MM.1S (cell line): ENCODE results near the gene DDX55.

Source experiments
- DNase-seq: peaks from one replicate; pipeline ENCODE4 v3.0.0-alpha.2; 2015
- H2AFZ ChIP-seq: fragments of 300-600 bp; sonication (generic); 2 replicates; pipeline ENCODE4 v1.6.0; 2016; ENCODE audit warnings: antibody characterized with exemption, low read length
- H3F3A ChIP-seq: fragments of 300-600 bp; sonication (generic); 2 replicates; pipeline ENCODE4 v1.6.1; 2016; ENCODE audit warnings: mild to moderate bottlenecking, antibody characterized with exemption, low read length, moderate library complexity, mixed read lengths; ENCODE audit not compliant: insufficient read depth
- H3K27ac ChIP-seq: fragments of 300-600 bp; sonication (generic); 2 replicates; pipeline ENCODE4 v1.5.1; 2016; ENCODE audit warnings: mild to moderate bottlenecking, low read length
- H3K27me3 ChIP-seq: fragments of 300-600 bp; sonication (generic); replicated peaks from 2 replicates; pipeline ENCODE4 v1.6.0; 2016; ENCODE audit warnings: low read length; ENCODE audit not compliant: insufficient read depth
- H3K36me3 ChIP-seq: fragments of 300-600 bp; sonication (generic); replicated peaks from 2 replicates; pipeline ENCODE4 v1.6.1; 2016; ENCODE audit warnings: mild to moderate bottlenecking, low read length, mixed read lengths; ENCODE audit not compliant: insufficient read depth
- H3K4me1 ChIP-seq: fragments of 300-600 bp; sonication (generic); 2 replicates; pipeline ENCODE4 v1.6.1; 2016; ENCODE audit warnings: low read length, mixed read lengths
- H3K4me2 ChIP-seq: fragments of 300-600 bp; sonication (generic); 2 replicates; pipeline ENCODE4 v1.6.0; 2016; ENCODE audit warnings: low read depth, low read length
- H3K4me3 ChIP-seq: fragments of 300-600 bp; sonication (generic); 2 replicates; pipeline ENCODE4 v1.5.1; 2016; ENCODE audit warnings: low read length, mixed read lengths
- H3K79me2 ChIP-seq: fragments of 300-600 bp; sonication (generic); 2 replicates; pipeline ENCODE4 v1.6.1; 2016; ENCODE audit warnings: mixed run types, low read length, mixed read lengths
- H3K9ac ChIP-seq: fragments of 300-600 bp; sonication (generic); 2 replicates; pipeline ENCODE4 v1.6.1; 2016; ENCODE audit warnings: low read length, mixed read lengths
- H3K9me2 ChIP-seq: fragments of 300-600 bp; sonication (generic); replicated peaks from 2 replicates; pipeline ENCODE4 v1.6.1; 2016; ENCODE audit warnings: mild to moderate bottlenecking, low read length, mixed read lengths; ENCODE audit not compliant: insufficient read depth
- H3K9me3 ChIP-seq: fragments of 300-600 bp; sonication (generic); replicated peaks from 2 replicates; pipeline ENCODE4 v1.6.1; 2016; ENCODE audit warnings: mild to moderate bottlenecking, low read length, mixed read lengths; ENCODE audit not compliant: insufficient read depth
- H4K20me1 ChIP-seq: fragments of 300-600 bp; sonication (generic); 2 replicates; pipeline ENCODE4 v1.6.1; 2016; ENCODE audit warnings: mild to moderate bottlenecking, low read length, moderate library complexity, mixed read lengths; ENCODE audit not compliant: insufficient read depth
- EZH2 ChIP-seq: fragments of 300-600 bp; sonication (generic); optimal IDR thresholded peaks from 2 replicates; pipeline ENCODE3; 2017; ENCODE audit warnings: low read depth, mild to moderate bottlenecking, antibody characterized with exemption, low read length, mixed read lengths
- EZH2phosphoT487 ChIP-seq: fragments of 300-600 bp; sonication (generic); IDR thresholded peaks from 2 replicates; pipeline ENCODE4 v1.6.1; 2018; ENCODE audit warnings: antibody characterized with exemption, low read length
- TF ChIP-seq, protein P1 (sequence below): fragments of 300-600 bp; sonication (generic); IDR thresholded peaks from 2 replicates; pipeline ENCODE4 v1.5.1; 2016; ENCODE audit warnings: antibody characterized with exemption, low read length, mixed read lengths

The DDX55 gene

DNA sequence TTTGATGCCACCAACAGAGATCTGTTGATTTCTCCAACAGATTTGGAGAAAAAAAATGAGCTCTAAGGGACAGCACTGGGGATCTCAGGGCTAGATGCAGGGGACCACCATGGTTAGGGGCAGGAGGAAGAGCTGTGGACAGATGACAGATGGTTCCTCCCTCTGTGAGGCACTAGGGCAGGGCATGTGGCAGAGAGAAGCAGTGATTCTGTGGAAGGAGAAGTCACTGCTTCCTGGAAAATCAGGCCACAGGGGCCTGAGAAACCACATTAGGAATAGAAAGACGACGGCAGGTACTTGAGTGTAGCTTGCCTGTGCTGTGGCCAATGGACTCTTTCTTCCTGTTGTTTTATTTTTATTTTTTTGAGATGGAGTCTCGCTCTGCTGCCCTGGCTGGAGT is 42.4 kb upstream of the DDX55 start:
- H4K20me1 ChIP-seq, result no peaks in the 10 kb centered on the region
- no peaks in the 10 kb centered on the region for H3K4me1 ChIP-seq
- no peak overlapping the region for H3K4me3 ChIP-seq
- no peaks in the 10 kb centered on the region for H3K9me3 ChIP-seq
- H3K4me2 ChIP-seq, result no peak overlapping the region
- no peak overlapping the region for H3K27ac ChIP-seq
- no peak overlapping the region for H3K9ac ChIP-seq
- H3K27me3 ChIP-seq, result no peaks in the 10 kb centered on the region
- DNase-seq, result no peak
- H3F3A ChIP-seq, result no peaks in the 10 kb centered on the region
- H2AFZ ChIP-seq, result no peak overlapping the region
- TF ChIP-seq EZH2phosphoT487, result no peak
- TF ChIP-seq EZH2, result no peak
- TF ChIP-seq, protein P1, sequence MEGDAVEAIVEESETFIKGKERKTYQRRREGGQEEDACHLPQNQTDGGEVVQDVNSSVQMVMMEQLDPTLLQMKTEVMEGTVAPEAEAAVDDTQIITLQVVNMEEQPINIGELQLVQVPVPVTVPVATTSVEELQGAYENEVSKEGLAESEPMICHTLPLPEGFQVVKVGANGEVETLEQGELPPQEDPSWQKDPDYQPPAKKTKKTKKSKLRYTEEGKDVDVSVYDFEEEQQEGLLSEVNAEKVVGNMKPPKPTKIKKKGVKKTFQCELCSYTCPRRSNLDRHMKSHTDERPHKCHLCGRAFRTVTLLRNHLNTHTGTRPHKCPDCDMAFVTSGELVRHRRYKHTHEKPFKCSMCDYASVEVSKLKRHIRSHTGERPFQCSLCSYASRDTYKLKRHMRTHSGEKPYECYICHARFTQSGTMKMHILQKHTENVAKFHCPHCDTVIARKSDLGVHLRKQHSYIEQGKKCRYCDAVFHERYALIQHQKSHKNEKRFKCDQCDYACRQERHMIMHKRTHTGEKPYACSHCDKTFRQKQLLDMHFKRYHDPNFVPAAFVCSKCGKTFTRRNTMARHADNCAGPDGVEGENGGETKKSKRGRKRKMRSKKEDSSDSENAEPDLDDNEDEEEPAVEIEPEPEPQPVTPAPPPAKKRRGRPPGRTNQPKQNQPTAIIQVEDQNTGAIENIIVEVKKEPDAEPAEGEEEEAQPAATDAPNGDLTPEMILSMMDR, result no peak
- H3K36me3 ChIP-seq, result no peaks in the 10 kb centered on the region
- H3K79me2 ChIP-seq, result no peaks in the 10 kb centered on the region
- H3K9me2 ChIP-seq, result no peaks in the 10 kb centered on the region

DNA sequence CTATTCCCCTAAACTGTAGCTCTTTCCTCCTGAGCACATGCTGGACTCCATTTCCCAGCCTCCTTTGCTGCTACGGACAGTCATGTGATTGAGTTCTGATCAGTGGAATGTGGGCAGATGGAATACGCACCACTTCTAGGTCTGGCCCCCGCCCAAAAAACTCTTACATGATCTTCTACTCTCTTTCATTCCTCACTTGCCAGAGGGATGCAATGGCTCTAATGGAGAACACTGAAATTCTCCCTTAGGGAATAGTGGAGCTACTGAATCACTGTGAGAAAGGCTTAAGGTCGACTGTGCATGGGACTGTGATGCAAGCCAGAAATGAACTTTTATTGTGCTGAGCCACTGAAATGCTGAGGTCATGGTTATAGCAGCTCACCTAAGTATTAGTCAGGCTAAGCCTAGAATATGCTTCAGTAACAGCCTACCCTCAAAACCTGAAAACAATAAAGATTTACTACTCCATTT is 30.5 kb upstream of the DDX55 start:
- H3K27ac ChIP-seq, result no peak overlapping the region
- no peak overlapping the region for H3K4me3 ChIP-seq
- no peak for TF ChIP-seq EZH2
- TF ChIP-seq, protein P1, result no peak
- no peak for TF ChIP-seq EZH2phosphoT487
- H2AFZ ChIP-seq, result no peak overlapping the region
- DNase-seq, result no peak
- H3K9me3 ChIP-seq, result no peaks in the 10 kb centered on the region
- H3F3A ChIP-seq, result no peaks in the 10 kb centered on the region
- no peaks in the 10 kb centered on the region for H3K4me1 ChIP-seq
- H3K4me2 ChIP-seq, result no peak overlapping the region
- no peaks in the 10 kb centered on the region for H3K27me3 ChIP-seq
- H3K36me3 ChIP-seq, result no peaks in the 10 kb centered on the region
- no peaks in the 10 kb centered on the region for H4K20me1 ChIP-seq
- H3K9ac ChIP-seq, result no peak overlapping the region
- no peaks in the 10 kb centered on the region for H3K79me2 ChIP-seq
- no peaks in the 10 kb centered on the region for H3K9me2 ChIP-seq

DNA sequence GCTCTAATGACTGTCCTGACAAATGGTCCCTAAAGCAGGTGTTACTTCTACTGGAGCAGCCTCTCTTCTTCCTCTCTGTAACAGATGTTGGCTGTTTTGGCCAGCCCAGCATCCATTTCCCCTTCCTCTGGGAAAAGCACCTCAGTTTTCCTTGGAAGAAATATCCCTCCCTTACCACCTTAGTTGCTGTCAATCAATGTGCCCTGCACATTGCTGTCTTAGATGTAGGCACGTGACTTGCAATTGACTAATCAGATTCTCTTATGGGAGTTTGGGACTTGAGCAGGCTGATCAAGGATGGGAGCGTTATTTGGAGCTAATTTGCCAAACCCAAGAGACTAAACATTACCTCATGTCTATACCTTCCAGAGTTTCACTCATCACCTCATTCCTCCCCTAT is 29.5 kb upstream of the DDX55 start:
- Histone ChIP-seq H3K79me2 (no peaks in the 10 kb centered on the region), H3K4me1 (no peaks in the 10 kb centered on the region), H3K27ac (no peak overlapping the region), H3K9me2 (no peaks in the 10 kb centered on the region), H2AFZ (no peak overlapping the region), H3K9me3 (no peaks in the 10 kb centered on the region), H3F3A (no peaks in the 10 kb centered on the region), H3K27me3 (no peaks in the 10 kb centered on the region), H3K4me2 (no peak overlapping the region), H3K9ac (no peak overlapping the region), H3K36me3 (no peaks in the 10 kb centered on the region), H4K20me1 (no peaks in the 10 kb centered on the region), H3K4me3 (no peak overlapping the region)
- DNase-seq, result no peak
- TF ChIP-seq EZH2phosphoT487 (no peak), EZH2 (no peak)
- TF ChIP-seq, protein P1, result no peak
